HepG2 (cell line): ENCODE measurements around the gene FNDC3B. TPM values are rescaled to one million over a fixed set of nuclear protein-coding genes. Genes with fewer than 3 reads are reported as not detected.

ENCODE experiments used
- ATAC-seq: fragments of 200-7000 bp; cut with Tn5 transposase; 3 replicates; pipeline ENCODE4 v1.9.1; 2020; ENCODE audit warnings: mild to moderate bottlenecking, moderate library complexity
- BruUV-seq: library from RNA; stranded (reverse); fragments of 400-500 nt; replicated peaks from 2 replicates; lab custom pipeline; 2021; lab: Mats Ljungman, UMichigan
- CTCF ChIA-PET: fragments of 300-600 bp; formaldehyde crosslinking; extraction: SDS; loops from one replicate; lab custom pipeline; 2021; ENCODE audit warnings: low total read pairs, inconsistent platforms, low intra/inter-chr PET ratio; lab: Yijun Ruan, JAX
- POLR2A ChIA-PET: fragments of 350-600 bp; sonication (Branson Sonifier 250); formaldehyde crosslinking; loops from one replicate; lab custom pipeline; 2020; ENCODE audit warnings: antibody characterized with exemption, inconsistent platforms; lab: Yijun Ruan, JAX
- DNase-seq: peaks from one replicate; pipeline ENCODE4 v3.0.0-alpha.2; 2015; ENCODE audit warnings: low spot score
- FAIRE-seq: peaks from 3 replicates; lab custom pipeline; 2011; peaks lifted over from hg19 to GRCh38; lab: Jason Lieb, UNC
- H2AFZ ChIP-seq: one replicate; pipeline ENCODE4 v1.6.1; 2011; ENCODE audit warnings: low read length, inconsistent platforms
- H3K27ac ChIP-seq: fragments of 300-600 bp; 3 replicates; pipeline ENCODE4 v1.8.0; 2011; ENCODE audit warnings: mixed run types, mild to moderate bottlenecking, mixed read lengths, low read length, inconsistent platforms; ENCODE audit not compliant: insufficient read depth; ENCODE audit errors: extremely low read length
- H3K27me3 ChIP-seq, 2 experiments: fragments of 200-600 bp in 1 of 2; 2 replicates in 1 of 2; 3 replicates in 1 of 2; pipeline versions ENCODE4 v1.6.0 to v1.8.0; 2011; ENCODE audit warnings: low read length in 2 of 2, mild to moderate bottlenecking in 2 of 2, moderate library complexity in 2 of 2, inconsistent platforms in 1 of 2; ENCODE audit not compliant: insufficient read depth in 2 of 2, control insufficient read depth in 1 of 2
- H3K36me3 ChIP-seq, 2 experiments: fragments of 200-600 bp in 1 of 2; replicated peaks in 1 of 2; 2 replicates in 1 of 2; 3 replicates in 1 of 2; pipeline versions ENCODE4 v1.5.1 to v1.8.0; 2011; ENCODE audit warnings: low read length in 2 of 2, inconsistent platforms in 1 of 2; ENCODE audit not compliant: insufficient read depth in 2 of 2, control insufficient read depth in 1 of 2
- H3K4me1 ChIP-seq: 2 replicates; pipeline ENCODE4 v1.5.1; 2012; ENCODE audit warnings: low read length, inconsistent platforms; ENCODE audit not compliant: insufficient read depth
- H3K4me2 ChIP-seq: 2 replicates; pipeline ENCODE4 v1.6.0; 2011; ENCODE audit warnings: low read depth, low read length, inconsistent platforms
- H3K4me3 ChIP-seq, 3 experiments: fragments of 200-600 bp in 1 of 3; sonication (generic), shearing (Covaris generic) in 1 of 3; replicated peaks in 1 of 3; 2 replicates each; pipeline ENCODE4 v1.5.1; 2011 to 2016; ENCODE audit warnings: low read length in 3 of 3, inconsistent platforms in 2 of 3, low read depth in 2 of 3, mild to moderate bottlenecking in 2 of 3, control low read depth in 1 of 3, mixed read lengths in 1 of 3; ENCODE audit not compliant: insufficient read depth in 1 of 3
- H3K79me2 ChIP-seq: one replicate; pipeline ENCODE4 v1.6.1; 2011; ENCODE audit warnings: low read length, inconsistent platforms; ENCODE audit not compliant: insufficient read depth
- H3K9ac ChIP-seq: 2 replicates; pipeline ENCODE4 v1.6.0; 2011; ENCODE audit warnings: mild to moderate bottlenecking, low read depth, low read length, inconsistent platforms; ENCODE audit not compliant: insufficient read depth
- H3K9me3 ChIP-seq: 2 replicates; pipeline ENCODE4 v1.5.1; 2012; ENCODE audit warnings: mild to moderate bottlenecking, low read length
- H4K20me1 ChIP-seq: 2 replicates; pipeline ENCODE4 v1.6.0; 2011; ENCODE audit warnings: inconsistent platforms, mild to moderate bottlenecking, low read length, moderate library complexity; ENCODE audit not compliant: insufficient read depth
- HNRNPK ChIP-seq: fragments of 200-400 bp; formaldehyde crosslinking; IDR thresholded peaks from 2 replicates; pipeline ENCODE4 v1.6.1; 2018; ENCODE audit warnings: low read length, low read depth, moderate library complexity, mild to moderate bottlenecking; ENCODE audit not compliant: poor library complexity, severe bottlenecking
- RBM22 ChIP-seq: fragments of 200-400 bp; formaldehyde crosslinking; optimal IDR thresholded peaks from 2 replicates; pipeline ENCODE3; 2017; ENCODE audit warnings: mild to moderate bottlenecking, low read length, moderate library complexity
- SETDB1 ChIP-seq: sonication (generic); formaldehyde crosslinking; IDR thresholded peaks from 2 replicates; pipeline ENCODE4 v1.5.1; 2020; ENCODE audit warnings: missing genetic modification reagents, mild to moderate bottlenecking, borderline replicate concordance
- SNRNP70 ChIP-seq: fragments of 200-400 bp; formaldehyde crosslinking; IDR thresholded peaks from 2 replicates; pipeline ENCODE4 v1.6.1; 2017; ENCODE audit warnings: mild to moderate bottlenecking, low read depth, low read length, moderate library complexity
- ZNF318 ChIP-seq: sonication (generic); formaldehyde crosslinking; IDR thresholded peaks from 2 replicates; pipeline ENCODE4 v1.4.0; 2020; ENCODE audit warnings: mild to moderate bottlenecking, missing genetic modification reagents
- ZNF564 ChIP-seq: sonication (generic); formaldehyde crosslinking; IDR thresholded peaks from 2 replicates; pipeline ENCODE4 v1.8.1; 2023; ENCODE audit warnings: mild to moderate bottlenecking, missing genetic modification reagents
- WGBS: methylation state at CpG from one replicate; pipeline ENCODE4 v1.1.6; 2017; ENCODE audit warnings: low lambda C conversion rate; 5-methylcytosine and 5-hydroxymethylcytosine counted together
- in situ Hi-C: cut with HindIII; loops from 2 replicates; pipeline ENCODE4 v1.10.0; 2017; ENCODE audit warnings: low pct_unique_long_range_greater_than_20kb; ENCODE audit not compliant: extremely low pct_ligation_motif_present
- intact Hi-C: fragments of 100-400 bp; cut with micrococcal nuclease; formaldehyde crosslinking; loops from one replicate; pipeline ENCODE4 v1.10.0; 2022; ENCODE audit not compliant: unreplicated experiment
- polyA plus RNA-seq, 8 experiments: library from polyadenylated mRNA; depleted of rRNA in 3 of 8; stranded (reverse) in 7 of 8; unstranded in 1 of 8; fragments of >200 nt; fragmentation: Illumina TruSeq in 4 of 8; extraction: Trizol in 4 of 8; gene quantifications; 2 replicates each; pipeline versions ENCODE4 v1.2.1 to v1.2.3, GENCODE V29; 2011 to 2016; ENCODE audit warnings: low read depth in 4 of 8, missing spikeins in 1 of 8, mixed read lengths in 1 of 8; ENCODE audit not compliant: insufficient read depth in 1 of 8
- total RNA-seq, 5 experiments: library from RNA; depleted of rRNA; stranded (reverse); fragments of >200 nt; fragmentation: Illumina TruSeq; extraction: Trizol; gene quantifications; 2 replicates each; pipeline ENCODE4 v1.2.3, GENCODE V29; 2016; ENCODE audit warnings: low read depth in 1 of 5

FNDC3B gene
- total and polyA plus RNA-seq, 2 of the 13 experiments (the other 11 are each of a cell fraction or from before 2014, with no cell fraction given): 74.8 to 103 TPM

DNA sequence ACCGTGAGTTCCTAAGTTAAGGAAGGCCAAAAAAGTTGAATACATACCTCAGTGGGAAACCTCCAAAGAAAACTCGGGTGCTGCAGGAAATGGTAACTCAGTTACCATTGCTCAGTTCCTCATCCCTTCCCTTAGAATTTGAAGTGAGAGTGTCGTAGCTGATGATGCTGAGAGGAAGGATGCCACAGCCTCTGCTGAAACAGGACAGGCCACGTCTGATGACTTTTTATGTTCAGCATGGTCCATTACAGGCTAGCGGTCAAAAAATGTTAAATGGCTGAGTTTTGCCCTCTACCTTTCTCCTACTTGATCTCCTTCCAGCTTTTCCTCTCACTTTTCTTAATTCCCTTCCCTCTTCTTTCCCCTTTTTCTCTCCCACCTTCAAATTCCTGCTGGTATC, 273.3 kb downstream of the FNDC3B start:
- no peaks in the 10 kb centered on the region for H3K79me2 ChIP-seq
- 0 out of 2 replicates have a peak, but pooled peaks cover under 1% of the 10 kb centered on the region for H3K4me1 ChIP-seq
- H3K4me2 ChIP-seq: no peak overlapping the region
- peaks cover 60% of the 10 kb centered on the region for H4K20me1 ChIP-seq
- no peak for TF ChIP-seq ZNF318 (CRISPR knock-in tag)
- peak; percentile 94 for TF ChIP-seq RBM22
- TF ChIP-seq ZNF564 (CRISPR knock-in tag): no peak
- TF ChIP-seq SNRNP70: no peak
- no peak for TF ChIP-seq SETDB1
- peak; percentile 18 for TF ChIP-seq HNRNPK
- no peaks in the 10 kb centered on the region for H3K9me3 ChIP-seq
- H3K27me3 ChIP-seq: no peaks in the 10 kb centered on the region
- no peak overlapping the region for H3K27ac ChIP-seq
- WGBS: 85% methylated on average over 5 of the region's 5 CpGs
- ATAC-seq (no peak), FAIRE-seq (no peak), DNase-seq (no peak)
- in situ Hi-C loops (no loop called here), intact Hi-C loops (no loop called here)
- ChIA-PET POLR2A (no interaction called here), CTCF (no interaction called here)
- no peak overlapping the region for H2AFZ ChIP-seq
- no peak overlapping the region for H3K4me3 ChIP-seq
- no peak overlapping the region for H3K9ac ChIP-seq
- BruUV-seq: no TSS peak
- H3K36me3 ChIP-seq: peaks cover 38 to 90% of the 10 kb centered on the region in 2 experiments
